HepG2 (cell line): Measurements from ENCODE around the gene ZKSCAN1. TPM values are rescaled to one million over a fixed set of nuclear protein-coding genes. Genes with fewer than 3 reads are reported as not detected.
A peak's percentile ranks its signal among the peaks of the same experiment; 100 is the strongest.

Experiments
- BHLHE40 ChIP-seq: IDR thresholded peaks from 2 replicates; pipeline ENCODE4 v1.6.1; 2011; ENCODE audit warnings: low read length, improper control_type of control experiment
- FOXJ3 ChIP-seq: sonication (generic); formaldehyde crosslinking; IDR thresholded peaks from 2 replicates; pipeline ENCODE4 v1.4.0; 2020; ENCODE audit warnings: missing genetic modification reagents, mild to moderate bottlenecking, borderline replicate concordance
- FOXK1 ChIP-seq: sonication (generic); formaldehyde crosslinking; IDR thresholded peaks from 2 replicates; pipeline ENCODE4 v1.4.0; 2020; ENCODE audit warnings: low read depth, missing genetic modification reagents, borderline replicate concordance
- HDAC6 ChIP-seq: fragments of 200-600 bp; sonication (generic); IDR thresholded peaks from 2 replicates; pipeline ENCODE4 v1.7.0; 2017; ENCODE audit warnings: mild to moderate bottlenecking, antibody characterized with exemption, low read length, low read depth
- NR2C2 ChIP-seq: sonication (generic); formaldehyde crosslinking; IDR thresholded peaks from 2 replicates; pipeline ENCODE4 v1.4.0; 2020; ENCODE audit warnings: missing genetic modification reagents, mild to moderate bottlenecking, moderate library complexity, borderline replicate concordance
- POLR2AphosphoS5 ChIP-seq: IDR thresholded peaks from 2 replicates; pipeline ENCODE4 v1.6.1; 2012; ENCODE audit warnings: low read depth, low read length
- PPARG ChIP-seq: conservative IDR thresholded peaks from 2 replicates; pipeline ENCODE4 v1.6.1; 2016; ENCODE audit warnings: missing biosample characterization, missing genetic modification reagents
- SALL1 ChIP-seq: sonication (generic); formaldehyde crosslinking; IDR thresholded peaks from 2 replicates; pipeline ENCODE4 v1.8.0; 2022; ENCODE audit warnings: mild to moderate bottlenecking, missing genetic modification reagents
- SIN3A ChIP-seq: IDR thresholded peaks from 2 replicates; pipeline ENCODE4 v1.6.1; 2011; ENCODE audit warnings: low read depth, mild to moderate bottlenecking, control low read depth, low read length, borderline replicate concordance
- ZNF556 ChIP-seq: sonication (generic); formaldehyde crosslinking; IDR thresholded peaks from 2 replicates; pipeline ENCODE4 v1.4.0; 2020; ENCODE audit warnings: mild to moderate bottlenecking, missing genetic modification reagents, borderline replicate concordance
- ZNF761 ChIP-seq: sonication (generic); formaldehyde crosslinking; conservative IDR thresholded peaks from 2 replicates; pipeline ENCODE4 v1.4.0; 2020; ENCODE audit warnings: mild to moderate bottlenecking, missing genetic modification reagents
- ZNF839 ChIP-seq: sonication (generic); formaldehyde crosslinking; IDR thresholded peaks from 2 replicates; pipeline ENCODE4 v1.4.0; 2020; ENCODE audit warnings: missing genetic modification reagents, mild to moderate bottlenecking, borderline replicate concordance
- ZZZ3 ChIP-seq: sonication (generic); formaldehyde crosslinking; IDR thresholded peaks from 2 replicates; pipeline ENCODE4 v1.4.0; 2020; ENCODE audit warnings: missing genetic modification reagents, mild to moderate bottlenecking, borderline replicate concordance
- polyA plus RNA-seq, 8 experiments: library from polyadenylated mRNA; depleted of rRNA in 3 of 8; stranded (reverse) in 7 of 8; unstranded in 1 of 8; fragments of >200 nt; fragmentation: Illumina TruSeq in 4 of 8; extraction: Trizol in 4 of 8; gene quantifications; 2 replicates each; pipeline versions ENCODE4 v1.2.1 to v1.2.3, GENCODE V29; 2011 to 2016; ENCODE audit warnings: low read depth in 4 of 8, missing spikeins in 1 of 8, mixed read lengths in 1 of 8; ENCODE audit not compliant: insufficient read depth in 1 of 8
- total RNA-seq, 5 experiments: library from RNA; depleted of rRNA; stranded (reverse); fragments of >200 nt; fragmentation: Illumina TruSeq; extraction: Trizol; gene quantifications; 2 replicates each; pipeline ENCODE4 v1.2.3, GENCODE V29; 2016; ENCODE audit warnings: low read depth in 1 of 5
- TF ChIP-seq, protein P1 (sequence below): sonication (generic); formaldehyde crosslinking; IDR thresholded peaks from 2 replicates; pipeline ENCODE4; 2020; ENCODE audit warnings: missing genetic modification reagents, mild to moderate bottlenecking, borderline replicate concordance
- TF ChIP-seq, protein P2 (sequence below): sonication (generic); formaldehyde crosslinking; IDR thresholded peaks from 2 replicates; pipeline ENCODE4 v1.4.0; 2020; ENCODE audit warnings: mild to moderate bottlenecking, missing genetic modification reagents, borderline replicate concordance
- TF ChIP-seq, protein P3 (sequence below): sonication (generic); formaldehyde crosslinking; IDR thresholded peaks from 2 replicates; pipeline ENCODE4 v1.4.0; 2020; ENCODE audit warnings: missing genetic modification reagents, borderline replicate concordance
- TF ChIP-seq, protein P4 (sequence below), 2 experiments: fragments of 450-650 bp in 1 of 2; sonication (generic) in 1 of 2; formaldehyde crosslinking; IDR thresholded peaks; 2 replicates each; pipeline versions ENCODE4 v1.5.0 to v1.8.0; 2020 to 2022; ENCODE audit warnings: mild to moderate bottlenecking in 1 of 2, missing genetic modification reagents in 1 of 2

Gene ZKSCAN1
- total and polyA plus RNA-seq, 2 of the 13 experiments (the other 11 are each of a cell fraction or from before 2014, with no cell fraction given): 46.4 to 60.6 TPM

DNA sequence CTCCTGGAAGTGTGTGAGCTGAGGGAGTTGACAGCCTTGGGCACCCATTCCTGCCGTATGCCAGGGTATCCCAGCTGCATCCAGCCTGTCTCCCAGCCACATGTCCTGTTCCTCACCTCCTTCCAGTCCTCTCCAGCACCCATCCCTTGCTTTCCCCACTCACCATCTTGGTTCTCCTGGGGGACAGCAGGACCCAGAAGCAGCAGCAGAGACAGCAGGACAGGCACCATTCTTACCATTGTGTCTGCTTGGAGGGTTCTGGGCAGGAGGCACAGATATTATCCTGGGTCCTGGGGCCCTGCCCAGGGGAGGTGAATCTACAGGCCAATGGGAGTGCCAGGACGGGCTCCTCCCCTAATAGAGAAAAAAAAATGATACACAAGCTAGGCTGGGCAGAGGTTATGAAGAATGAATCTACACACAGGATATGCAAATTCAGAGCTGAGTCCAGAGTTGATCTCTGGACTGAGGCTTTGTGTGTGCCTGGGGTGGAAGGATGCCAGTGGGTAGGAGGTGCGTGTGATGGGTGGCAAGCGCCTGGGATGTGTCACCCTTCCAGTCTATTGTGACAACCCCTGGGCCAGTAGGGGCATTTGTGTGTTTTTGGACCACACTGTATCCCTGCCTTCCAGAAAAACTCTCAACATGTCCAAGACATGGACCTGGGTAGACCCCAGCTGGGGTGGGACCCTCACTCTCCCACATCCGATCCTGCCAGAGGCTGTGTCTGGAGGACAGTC lies 39.4 kb upstream of the ZKSCAN1 start, which contains the start of gene AZGP1 (continued):
- TF ChIP-seq, protein P1, sequence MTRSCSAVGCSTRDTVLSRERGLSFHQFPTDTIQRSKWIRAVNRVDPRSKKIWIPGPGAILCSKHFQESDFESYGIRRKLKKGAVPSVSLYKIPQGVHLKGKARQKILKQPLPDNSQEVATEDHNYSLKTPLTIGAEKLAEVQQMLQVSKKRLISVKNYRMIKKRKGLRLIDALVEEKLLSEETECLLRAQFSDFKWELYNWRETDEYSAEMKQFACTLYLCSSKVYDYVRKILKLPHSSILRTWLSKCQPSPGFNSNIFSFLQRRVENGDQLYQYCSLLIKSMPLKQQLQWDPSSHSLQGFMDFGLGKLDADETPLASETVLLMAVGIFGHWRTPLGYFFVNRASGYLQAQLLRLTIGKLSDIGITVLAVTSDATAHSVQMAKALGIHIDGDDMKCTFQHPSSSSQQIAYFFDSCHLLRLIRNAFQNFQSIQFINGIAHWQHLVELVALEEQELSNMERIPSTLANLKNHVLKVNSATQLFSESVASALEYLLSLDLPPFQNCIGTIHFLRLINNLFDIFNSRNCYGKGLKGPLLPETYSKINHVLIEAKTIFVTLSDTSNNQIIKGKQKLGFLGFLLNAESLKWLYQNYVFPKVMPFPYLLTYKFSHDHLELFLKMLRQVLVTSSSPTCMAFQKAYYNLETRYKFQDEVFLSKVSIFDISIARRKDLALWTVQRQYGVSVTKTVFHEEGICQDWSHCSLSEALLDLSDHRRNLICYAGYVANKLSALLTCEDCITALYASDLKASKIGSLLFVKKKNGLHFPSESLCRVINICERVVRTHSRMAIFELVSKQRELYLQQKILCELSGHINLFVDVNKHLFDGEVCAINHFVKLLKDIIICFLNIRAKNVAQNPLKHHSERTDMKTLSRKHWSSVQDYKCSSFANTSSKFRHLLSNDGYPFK: peak; percentile 68; the same call in 1 of the 2 replicates
- TF ChIP-seq FOXJ3 (CRISPR knock-in tag) (no peak), FOXK1 (CRISPR knock-in tag) (peak; percentile 67; the same call in 1 of the 2 replicates), ZNF839 (no peak), ZNF761 (0 out of 2 replicates have a peak, but pooled peaks have one; percentile 71), PPARG (CRISPR knock-in tag) (peak; percentile 58), BHLHE40 (no peak), ZNF556 (no peak), ZZZ3 (CRISPR knock-in tag) (no peak), NR2C2 (CRISPR knock-in tag) (peak; percentile 40), HDAC6 (no peak), SIN3A (peak; percentile 74; the same call in 1 of the 2 replicates), SALL1 (CRISPR knock-in tag) (peak; percentile 77), POLR2AphosphoS5 (peak; percentile 84)
- TF ChIP-seq, protein P2, sequence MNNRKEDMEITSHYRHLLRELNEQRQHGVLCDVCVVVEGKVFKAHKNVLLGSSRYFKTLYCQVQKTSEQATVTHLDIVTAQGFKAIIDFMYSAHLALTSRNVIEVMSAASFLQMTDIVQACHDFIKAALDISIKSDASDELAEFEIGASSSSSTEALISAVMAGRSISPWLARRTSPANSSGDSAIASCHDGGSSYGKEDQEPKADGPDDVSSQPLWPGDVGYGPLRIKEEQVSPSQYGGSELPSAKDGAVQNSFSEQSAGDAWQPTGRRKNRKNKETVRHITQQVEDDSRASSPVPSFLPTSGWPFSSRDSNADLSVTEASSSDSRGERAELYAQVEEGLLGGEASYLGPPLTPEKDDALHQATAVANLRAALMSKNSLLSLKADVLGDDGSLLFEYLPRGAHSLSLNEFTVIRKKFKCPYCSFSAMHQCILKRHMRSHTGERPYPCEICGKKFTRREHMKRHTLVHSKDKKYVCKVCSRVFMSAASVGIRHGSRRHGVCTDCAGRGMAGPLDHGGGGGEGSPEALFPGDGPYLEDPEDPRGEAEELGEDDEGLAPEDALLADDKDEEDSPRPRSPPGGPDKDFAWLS (CRISPR knock-in tag): no peak
- TF ChIP-seq, protein P3, sequence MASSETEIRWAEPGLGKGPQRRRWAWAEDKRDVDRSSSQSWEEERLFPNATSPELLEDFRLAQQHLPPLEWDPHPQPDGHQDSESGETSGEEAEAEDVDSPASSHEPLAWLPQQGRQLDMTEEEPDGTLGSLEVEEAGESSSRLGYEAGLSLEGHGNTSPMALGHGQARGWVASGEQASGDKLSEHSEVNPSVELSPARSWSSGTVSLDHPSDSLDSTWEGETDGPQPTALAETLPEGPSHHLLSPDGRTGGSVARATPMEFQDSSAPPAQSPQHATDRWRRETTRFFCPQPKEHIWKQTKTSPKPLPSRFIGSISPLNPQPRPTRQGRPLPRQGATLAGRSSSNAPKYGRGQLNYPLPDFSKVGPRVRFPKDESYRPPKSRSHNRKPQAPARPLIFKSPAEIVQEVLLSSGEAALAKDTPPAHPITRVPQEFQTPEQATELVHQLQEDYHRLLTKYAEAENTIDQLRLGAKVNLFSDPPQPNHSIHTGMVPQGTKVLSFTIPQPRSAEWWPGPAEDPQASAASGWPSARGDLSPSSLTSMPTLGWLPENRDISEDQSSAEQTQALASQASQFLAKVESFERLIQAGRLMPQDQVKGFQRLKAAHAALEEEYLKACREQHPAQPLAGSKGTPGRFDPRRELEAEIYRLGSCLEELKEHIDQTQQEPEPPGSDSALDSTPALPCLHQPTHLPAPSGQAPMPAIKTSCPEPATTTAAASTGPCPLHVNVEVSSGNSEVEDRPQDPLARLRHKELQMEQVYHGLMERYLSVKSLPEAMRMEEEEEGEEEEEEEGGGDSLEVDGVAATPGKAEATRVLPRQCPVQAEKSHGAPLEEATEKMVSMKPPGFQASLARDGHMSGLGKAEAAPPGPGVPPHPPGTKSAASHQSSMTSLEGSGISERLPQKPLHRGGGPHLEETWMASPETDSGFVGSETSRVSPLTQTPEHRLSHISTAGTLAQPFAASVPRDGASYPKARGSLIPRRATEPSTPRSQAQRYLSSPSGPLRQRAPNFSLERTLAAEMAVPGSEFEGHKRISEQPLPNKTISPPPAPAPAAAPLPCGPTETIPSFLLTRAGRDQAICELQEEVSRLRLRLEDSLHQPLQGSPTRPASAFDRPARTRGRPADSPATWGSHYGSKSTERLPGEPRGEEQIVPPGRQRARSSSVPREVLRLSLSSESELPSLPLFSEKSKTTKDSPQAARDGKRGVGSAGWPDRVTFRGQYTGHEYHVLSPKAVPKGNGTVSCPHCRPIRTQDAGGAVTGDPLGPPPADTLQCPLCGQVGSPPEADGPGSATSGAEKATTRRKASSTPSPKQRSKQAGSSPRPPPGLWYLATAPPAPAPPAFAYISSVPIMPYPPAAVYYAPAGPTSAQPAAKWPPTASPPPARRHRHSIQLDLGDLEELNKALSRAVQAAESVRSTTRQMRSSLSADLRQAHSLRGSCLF (CRISPR knock-in tag): no peak
- TF ChIP-seq, protein P4, sequence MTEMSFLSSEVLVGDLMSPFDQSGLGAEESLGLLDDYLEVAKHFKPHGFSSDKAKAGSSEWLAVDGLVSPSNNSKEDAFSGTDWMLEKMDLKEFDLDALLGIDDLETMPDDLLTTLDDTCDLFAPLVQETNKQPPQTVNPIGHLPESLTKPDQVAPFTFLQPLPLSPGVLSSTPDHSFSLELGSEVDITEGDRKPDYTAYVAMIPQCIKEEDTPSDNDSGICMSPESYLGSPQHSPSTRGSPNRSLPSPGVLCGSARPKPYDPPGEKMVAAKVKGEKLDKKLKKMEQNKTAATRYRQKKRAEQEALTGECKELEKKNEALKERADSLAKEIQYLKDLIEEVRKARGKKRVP (CRISPR knock-in tag; IDR thresholded peaks at IDR 0.05): 0 out of 4 replicates have a peak, but pooled peaks of 1 of the 2 experiments have one; percentile 11
